Measurements from ENCODE around the gene ATF7.

The ATF7 gene

GRCh38 chr12:53505555-53506449 is 120.4 kb downstream of the ATF7 start:
- H3K4me3 ChIP-seq (ENCODE audit: low read depth, low read length) = no peak overlapping the region
- H3K4me1 ChIP-seq (ENCODE audit: control insufficient read depth, insufficient read depth, low read length) = peaks cover 6% of the 10 kb centered on the region
- CTCF ChIA-PET = interaction anchor here (0.6 to 2.0 kb wide), 8 partner anchors 26 to 210 kb away, joined by 3 to 10 read pairs (median 4); partner anchors contain the start of genes AAAS and PFDN5
- TF ChIP-seq ZNF473 (tag by site-specific recombination; IDR thresholded peaks at IDR 0.05) (no peak), ZNF2 (tag by site-specific recombination; IDR thresholded peaks at IDR 0.05) (0 out of 2 replicates have a peak, but pooled peaks have one; percentile 41)
- peaks cover 0 to 54% of the 10 kb centered on the region in 2 experiments; a peak in 1 of 3 replicates for H3K36me3 ChIP-seq (ENCODE audit: control insufficient read depth in 2 of 2, insufficient read depth in 1 of 2, low read length in 2 of 2)
- no peaks in the 10 kb centered on the region for H3K9me3 ChIP-seq (ENCODE audit: control insufficient read depth, insufficient read depth, low read depth, low read length)
- no peak overlapping the region for H3K27ac ChIP-seq (ENCODE audit: extremely low read depth, low read depth, low read length)
- POLR2A ChIA-PET = no interaction called here

DNA sequence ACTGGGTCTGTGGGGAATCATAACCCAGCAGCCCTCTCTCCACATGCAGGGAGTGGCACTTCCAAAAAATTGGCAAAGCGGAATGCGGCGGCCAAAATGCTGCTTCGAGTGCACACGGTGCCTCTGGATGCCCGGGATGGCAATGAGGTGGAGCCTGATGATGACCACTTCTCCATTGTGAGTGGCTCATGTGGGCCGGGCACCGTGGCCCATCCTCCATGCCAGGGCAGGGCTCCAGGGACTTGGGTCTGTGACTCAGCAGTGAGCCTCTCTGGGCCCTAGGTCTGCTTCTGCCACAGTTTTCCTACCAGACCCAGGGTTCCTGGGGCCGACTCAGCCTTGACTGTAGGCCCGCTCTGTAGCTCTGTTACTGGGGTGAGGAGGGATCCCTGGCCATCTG is 121.1 kb downstream of the ATF7 start:
- ChIA-PET CTCF (interaction anchor here (0.6 to 2.0 kb wide), 4 partner anchors 26 to 180 kb away, joined by 3 to 10 read pairs (median 6); no protein-coding TSS in a partner anchor), POLR2A (no interaction called here)
- peaks cover 8% of the 10 kb centered on the region for H3K4me1 ChIP-seq (ENCODE audit: control insufficient read depth, insufficient read depth, low read length)
- no peak overlapping the region for H3K4me3 ChIP-seq (ENCODE audit: low read depth, low read length)
- H3K9me3 ChIP-seq (ENCODE audit: control insufficient read depth, insufficient read depth, low read depth, low read length) = no peaks in the 10 kb centered on the region
- no peak overlapping the region for H3K27ac ChIP-seq (ENCODE audit: extremely low read depth, low read depth, low read length)
- H3K36me3 ChIP-seq (ENCODE audit: control insufficient read depth in 2 of 2, insufficient read depth in 1 of 2, low read length in 2 of 2) = peaks cover 0 to 47% of the 10 kb centered on the region in 2 experiments; a peak in 1 of 3 replicates
- TF ChIP-seq ZNF660 (tag by site-specific recombination; IDR thresholded peaks at IDR 0.05) (no peak), ZNF175 (tag by site-specific recombination; IDR thresholded peaks at IDR 0.05) (no peak), REPIN1 (tag by site-specific recombination; IDR thresholded peaks at IDR 0.05; ENCODE audit: low read depth) (no peak), ZNF629 (tag by site-specific recombination; IDR thresholded peaks at IDR 0.05) (no peak), PRDM2 (tag by site-specific recombination; IDR thresholded peaks at IDR 0.05; ENCODE audit: borderline replicate concordance) (no peak), ZNF768 (tag by site-specific recombination; IDR thresholded peaks at IDR 0.05) (no peak), KLF9 (tag by site-specific recombination; IDR thresholded peaks at IDR 0.05; ENCODE audit: low read depth) (no peak), ZNF433 (tag by site-specific recombination; IDR thresholded peaks at IDR 0.05; ENCODE audit: low read depth) (no peak), TCF7L2 (IDR thresholded peaks at IDR 0.05; ENCODE audit: borderline replicate concordance, low read depth, low read length) (no peak), ZBTB48 (tag by site-specific recombination; IDR thresholded peaks at IDR 0.05) (no peak), PATZ1 (tag by site-specific recombination; IDR thresholded peaks at IDR 0.05) (no peak), GLIS1 (tag by site-specific recombination; IDR thresholded peaks at IDR 0.05) (no peak), SP7 (tag by site-specific recombination; IDR thresholded peaks at IDR 0.05) (no peak), ZBTB20 (tag by site-specific recombination; IDR thresholded peaks at IDR 0.05) (no peak)
- TF ChIP-seq, protein P1, sequence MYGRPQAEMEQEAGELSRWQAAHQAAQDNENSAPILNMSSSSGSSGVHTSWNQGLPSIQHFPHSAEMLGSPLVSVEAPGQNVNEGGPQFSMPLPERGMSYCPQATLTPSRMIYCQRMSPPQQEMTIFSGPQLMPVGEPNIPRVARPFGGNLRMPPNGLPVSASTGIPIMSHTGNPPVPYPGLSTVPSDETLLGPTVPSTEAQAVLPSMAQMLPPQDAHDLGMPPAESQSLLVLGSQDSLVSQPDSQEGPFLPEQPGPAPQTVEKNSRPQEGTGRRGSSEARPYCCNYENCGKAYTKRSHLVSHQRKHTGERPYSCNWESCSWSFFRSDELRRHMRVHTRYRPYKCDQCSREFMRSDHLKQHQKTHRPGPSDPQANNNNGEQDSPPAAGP (tag by site-specific recombination; IDR thresholded peaks at IDR 0.05) = no peak
- TF ChIP-seq, protein P2, sequence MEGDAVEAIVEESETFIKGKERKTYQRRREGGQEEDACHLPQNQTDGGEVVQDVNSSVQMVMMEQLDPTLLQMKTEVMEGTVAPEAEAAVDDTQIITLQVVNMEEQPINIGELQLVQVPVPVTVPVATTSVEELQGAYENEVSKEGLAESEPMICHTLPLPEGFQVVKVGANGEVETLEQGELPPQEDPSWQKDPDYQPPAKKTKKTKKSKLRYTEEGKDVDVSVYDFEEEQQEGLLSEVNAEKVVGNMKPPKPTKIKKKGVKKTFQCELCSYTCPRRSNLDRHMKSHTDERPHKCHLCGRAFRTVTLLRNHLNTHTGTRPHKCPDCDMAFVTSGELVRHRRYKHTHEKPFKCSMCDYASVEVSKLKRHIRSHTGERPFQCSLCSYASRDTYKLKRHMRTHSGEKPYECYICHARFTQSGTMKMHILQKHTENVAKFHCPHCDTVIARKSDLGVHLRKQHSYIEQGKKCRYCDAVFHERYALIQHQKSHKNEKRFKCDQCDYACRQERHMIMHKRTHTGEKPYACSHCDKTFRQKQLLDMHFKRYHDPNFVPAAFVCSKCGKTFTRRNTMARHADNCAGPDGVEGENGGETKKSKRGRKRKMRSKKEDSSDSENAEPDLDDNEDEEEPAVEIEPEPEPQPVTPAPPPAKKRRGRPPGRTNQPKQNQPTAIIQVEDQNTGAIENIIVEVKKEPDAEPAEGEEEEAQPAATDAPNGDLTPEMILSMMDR (tag by site-specific recombination; IDR thresholded peaks at IDR 0.05) = no peak
- TF ChIP-seq, protein P3, sequence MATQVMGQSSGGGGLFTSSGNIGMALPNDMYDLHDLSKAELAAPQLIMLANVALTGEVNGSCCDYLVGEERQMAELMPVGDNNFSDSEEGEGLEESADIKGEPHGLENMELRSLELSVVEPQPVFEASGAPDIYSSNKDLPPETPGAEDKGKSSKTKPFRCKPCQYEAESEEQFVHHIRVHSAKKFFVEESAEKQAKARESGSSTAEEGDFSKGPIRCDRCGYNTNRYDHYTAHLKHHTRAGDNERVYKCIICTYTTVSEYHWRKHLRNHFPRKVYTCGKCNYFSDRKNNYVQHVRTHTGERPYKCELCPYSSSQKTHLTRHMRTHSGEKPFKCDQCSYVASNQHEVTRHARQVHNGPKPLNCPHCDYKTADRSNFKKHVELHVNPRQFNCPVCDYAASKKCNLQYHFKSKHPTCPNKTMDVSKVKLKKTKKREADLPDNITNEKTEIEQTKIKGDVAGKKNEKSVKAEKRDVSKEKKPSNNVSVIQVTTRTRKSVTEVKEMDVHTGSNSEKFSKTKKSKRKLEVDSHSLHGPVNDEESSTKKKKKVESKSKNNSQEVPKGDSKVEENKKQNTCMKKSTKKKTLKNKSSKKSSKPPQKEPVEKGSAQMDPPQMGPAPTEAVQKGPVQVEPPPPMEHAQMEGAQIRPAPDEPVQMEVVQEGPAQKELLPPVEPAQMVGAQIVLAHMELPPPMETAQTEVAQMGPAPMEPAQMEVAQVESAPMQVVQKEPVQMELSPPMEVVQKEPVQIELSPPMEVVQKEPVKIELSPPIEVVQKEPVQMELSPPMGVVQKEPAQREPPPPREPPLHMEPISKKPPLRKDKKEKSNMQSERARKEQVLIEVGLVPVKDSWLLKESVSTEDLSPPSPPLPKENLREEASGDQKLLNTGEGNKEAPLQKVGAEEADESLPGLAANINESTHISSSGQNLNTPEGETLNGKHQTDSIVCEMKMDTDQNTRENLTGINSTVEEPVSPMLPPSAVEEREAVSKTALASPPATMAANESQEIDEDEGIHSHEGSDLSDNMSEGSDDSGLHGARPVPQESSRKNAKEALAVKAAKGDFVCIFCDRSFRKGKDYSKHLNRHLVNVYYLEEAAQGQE (tag by site-specific recombination; IDR thresholded peaks at IDR 0.05) = no peak

All from HEK293 (cell line).